Esophagus muscularis mucosa (tissue), 3 donors: Measurements from ENCODE around the gene C2orf81.

Experiments
- CTCF ChIP-seq, 3 experiments: fragments of 200-600 bp in 2 of 3; fragments of 450-650 bp in 1 of 3; sonication (generic) in 2 of 3; IDR thresholded peaks; one replicate each; pipeline ENCODE4 v1.5.1; 2017 to 2019; ENCODE audit warnings: antibody characterized with exemption in 3 of 3, mild to moderate bottlenecking in 2 of 3, moderate library complexity in 1 of 3
- POLR2A ChIP-seq: fragments of 450-650 bp; IDR thresholded peaks from one replicate; pipeline ENCODE4 v1.6.1; 2017; ENCODE audit warnings: antibody characterized with exemption, moderate library complexity, mild to moderate bottlenecking, low read depth
- POLR2AphosphoS5 ChIP-seq, 2 donors: sonication (generic); formaldehyde crosslinking; IDR thresholded peaks; one replicate each; pipeline ENCODE4 v1.6.1; 2017; ENCODE audit warnings: antibody characterized with exemption in 2 of 2

GRCh38 chr2:74441690-74442482 is 20.5 kb upstream of the C2orf81 start, which contains the start of gene RTKN:
- TF ChIP-seq CTCF (IDR thresholded peaks at IDR 0.05) (no peak), POLR2AphosphoS5 (IDR thresholded peaks at IDR 0.05) (peak in 1 of 2 donors; percentile 15), POLR2A (no peak)
